Mesothelial cell of epicardium (in vitro differentiated cells): Measurements from ENCODE around the gene PCSK6. TPM values are rescaled to one million over a fixed set of nuclear protein-coding genes. Genes with fewer than 3 reads are reported as not detected.
"Not testable (repeated sequence)": the region's sequence is repeated elsewhere in the genome, so short reads cannot be mapped to it uniquely, and the experiment has no call there.

Experiments
- DNase-seq, 2 experiments: peaks; one replicate each; pipeline ENCODE4 v3.0.0; 2021; ENCODE audit warnings: low spot score in 2 of 2; ENCODE audit not compliant: unreplicated experiment in 2 of 2
- H3K27ac Mint-ChIP-seq: 2 replicates; pipeline ENCODE4 v1.8.0; 2021; ENCODE audit warnings: mixed read lengths
- H3K27me3 Mint-ChIP-seq: 2 replicates; pipeline ENCODE4 v1.8.0; 2021; ENCODE audit warnings: low read depth, mixed read lengths
- H3K36me3 Mint-ChIP-seq: 2 replicates; pipeline ENCODE4 v1.8.0; 2021; ENCODE audit warnings: mixed read lengths
- H3K4me1 Mint-ChIP-seq: 2 replicates; pipeline ENCODE4 v1.8.0; 2021; ENCODE audit warnings: mixed read lengths
- H3K4me3 Mint-ChIP-seq: 2 replicates; pipeline ENCODE4 v1.8.0; 2021; ENCODE audit warnings: mild to moderate bottlenecking, moderate library complexity, mixed read lengths
- H3K9me3 Mint-ChIP-seq: 2 replicates; pipeline ENCODE4 v1.8.0; 2021; ENCODE audit warnings: mixed read lengths
- total RNA-seq: library from RNA; stranded (reverse); gene quantifications from 3 replicates; pipeline ENCODE4 v1.2.1, GENCODE V29; 2021
- TF ChIP-seq, protein P1 (sequence below): fragments of 200-600 bp; sonication (generic); IDR thresholded peaks from one replicate; pipeline ENCODE4 v1.5.0; 2021; ENCODE audit warnings: antibody characterized with exemption; ENCODE audit not compliant: unreplicated experiment

The PCSK6 gene
- total RNA-seq, 1 donor from 2014 or later, result 4.5 TPM

DNA sequence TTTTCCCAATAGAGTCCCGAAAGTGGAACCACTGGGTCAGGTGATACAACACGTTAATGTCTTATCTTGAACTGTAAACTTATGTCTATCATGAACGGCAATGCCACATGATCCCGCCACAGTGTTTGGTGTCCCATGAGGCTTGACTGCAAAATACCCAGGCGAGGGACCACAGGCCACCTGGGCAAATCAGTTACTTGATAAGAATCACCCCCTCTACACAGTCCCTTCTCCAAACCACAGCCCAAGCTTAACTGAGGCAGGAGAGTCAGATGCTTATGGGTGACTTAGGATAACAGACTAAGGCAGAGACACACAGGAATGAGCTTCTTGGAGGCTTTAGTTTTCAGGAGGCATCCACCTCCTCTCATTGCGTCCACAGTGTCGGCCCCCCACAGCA, 151.5 kb downstream of the PCSK6 start:
- no peak for DNase-seq
- H3K27me3 Mint-ChIP-seq, result peaks cover 37% of the 10 kb centered on the region
- TF ChIP-seq, protein P1, sequence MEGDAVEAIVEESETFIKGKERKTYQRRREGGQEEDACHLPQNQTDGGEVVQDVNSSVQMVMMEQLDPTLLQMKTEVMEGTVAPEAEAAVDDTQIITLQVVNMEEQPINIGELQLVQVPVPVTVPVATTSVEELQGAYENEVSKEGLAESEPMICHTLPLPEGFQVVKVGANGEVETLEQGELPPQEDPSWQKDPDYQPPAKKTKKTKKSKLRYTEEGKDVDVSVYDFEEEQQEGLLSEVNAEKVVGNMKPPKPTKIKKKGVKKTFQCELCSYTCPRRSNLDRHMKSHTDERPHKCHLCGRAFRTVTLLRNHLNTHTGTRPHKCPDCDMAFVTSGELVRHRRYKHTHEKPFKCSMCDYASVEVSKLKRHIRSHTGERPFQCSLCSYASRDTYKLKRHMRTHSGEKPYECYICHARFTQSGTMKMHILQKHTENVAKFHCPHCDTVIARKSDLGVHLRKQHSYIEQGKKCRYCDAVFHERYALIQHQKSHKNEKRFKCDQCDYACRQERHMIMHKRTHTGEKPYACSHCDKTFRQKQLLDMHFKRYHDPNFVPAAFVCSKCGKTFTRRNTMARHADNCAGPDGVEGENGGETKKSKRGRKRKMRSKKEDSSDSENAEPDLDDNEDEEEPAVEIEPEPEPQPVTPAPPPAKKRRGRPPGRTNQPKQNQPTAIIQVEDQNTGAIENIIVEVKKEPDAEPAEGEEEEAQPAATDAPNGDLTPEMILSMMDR, result no peak
- no peaks in the 10 kb centered on the region for H3K4me1 Mint-ChIP-seq
- H3K4me3 Mint-ChIP-seq, result no peak overlapping the region
- no peaks in the 10 kb centered on the region for H3K36me3 Mint-ChIP-seq
- H3K27ac Mint-ChIP-seq, result no peak overlapping the region
- peaks cover 3% of the 10 kb centered on the region for H3K9me3 Mint-ChIP-seq

DNA sequence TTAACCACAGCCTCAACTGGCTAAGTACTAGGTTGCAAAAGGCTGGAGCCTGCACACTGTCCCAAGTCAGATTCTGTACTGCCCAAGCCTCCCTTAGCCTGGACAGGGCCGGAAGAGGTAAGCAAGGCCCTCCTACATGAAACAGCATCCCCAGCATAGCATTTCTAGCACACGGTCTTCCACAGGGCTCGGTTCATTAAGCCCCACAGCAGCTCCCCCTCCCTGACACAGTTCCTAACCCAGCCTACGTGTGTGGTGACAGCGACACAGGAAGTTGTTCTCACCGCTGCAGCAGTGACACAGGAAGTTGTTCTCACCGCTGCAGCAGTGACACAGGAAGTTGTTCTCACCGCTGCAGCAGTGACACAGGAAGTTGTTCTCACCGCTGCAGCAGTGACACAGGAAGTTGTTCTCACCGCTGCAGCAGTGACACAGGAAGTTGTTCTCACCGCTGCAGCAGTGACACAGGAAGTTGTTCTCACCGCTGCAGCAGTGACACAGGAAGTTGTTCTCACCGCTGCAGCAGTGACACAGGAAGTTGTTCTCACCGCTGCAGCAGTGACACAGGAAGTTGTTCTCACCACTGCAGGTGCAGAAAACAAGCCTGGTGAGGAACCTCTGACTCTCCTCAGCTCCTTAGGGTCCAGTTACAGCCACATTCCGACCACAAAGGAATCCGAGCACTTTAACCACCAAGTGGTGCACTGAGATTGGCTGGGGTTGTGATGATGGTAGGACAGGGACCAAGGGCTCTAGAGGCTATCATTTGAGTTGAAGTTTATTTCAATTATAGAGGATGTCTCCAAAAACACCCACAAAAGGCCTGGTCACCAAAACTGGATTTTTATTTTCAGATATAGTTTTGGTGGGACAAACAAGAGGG, 155.4 kb downstream of the PCSK6 start:
- H3K9me3 Mint-ChIP-seq, H3K4me1 Mint-ChIP-seq, H3K4me3 Mint-ChIP-seq, H3K27ac Mint-ChIP-seq, DNase-seq, H3K36me3 Mint-ChIP-seq: not testable (repeated sequence)
- peaks cover 44% of the 10 kb centered on the region for H3K27me3 Mint-ChIP-seq

DNA sequence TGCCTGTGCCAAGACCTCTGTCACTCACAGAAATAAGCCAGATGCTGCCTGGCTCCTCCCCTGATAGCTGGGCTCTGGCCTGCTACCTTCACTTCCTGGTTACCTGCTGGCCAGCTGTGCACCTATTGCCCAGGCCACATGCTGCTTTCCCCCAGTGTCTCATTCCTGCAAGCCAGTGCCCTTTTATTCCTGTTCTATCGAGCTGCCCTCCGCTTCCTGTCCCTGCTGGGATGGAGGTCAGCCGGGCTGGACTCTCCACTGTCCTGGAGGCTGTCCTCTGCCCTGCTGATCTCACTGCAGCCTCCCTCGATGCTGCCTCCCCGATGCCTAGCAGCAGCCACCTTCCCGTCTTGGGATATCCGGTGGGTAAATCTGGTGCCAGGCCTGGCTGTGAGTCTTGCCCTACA, 157.4 kb downstream of the PCSK6 start:
- peaks cover 3% of the 10 kb centered on the region for H3K9me3 Mint-ChIP-seq
- H3K36me3 Mint-ChIP-seq, result no peaks in the 10 kb centered on the region
- no peak for DNase-seq
- no peak overlapping the region for H3K4me3 Mint-ChIP-seq
- TF ChIP-seq, protein P1, result no peak
- no peaks in the 10 kb centered on the region for H3K4me1 Mint-ChIP-seq
- peaks cover 44% of the 10 kb centered on the region for H3K27me3 Mint-ChIP-seq
- H3K27ac Mint-ChIP-seq, result no peak overlapping the region

DNA sequence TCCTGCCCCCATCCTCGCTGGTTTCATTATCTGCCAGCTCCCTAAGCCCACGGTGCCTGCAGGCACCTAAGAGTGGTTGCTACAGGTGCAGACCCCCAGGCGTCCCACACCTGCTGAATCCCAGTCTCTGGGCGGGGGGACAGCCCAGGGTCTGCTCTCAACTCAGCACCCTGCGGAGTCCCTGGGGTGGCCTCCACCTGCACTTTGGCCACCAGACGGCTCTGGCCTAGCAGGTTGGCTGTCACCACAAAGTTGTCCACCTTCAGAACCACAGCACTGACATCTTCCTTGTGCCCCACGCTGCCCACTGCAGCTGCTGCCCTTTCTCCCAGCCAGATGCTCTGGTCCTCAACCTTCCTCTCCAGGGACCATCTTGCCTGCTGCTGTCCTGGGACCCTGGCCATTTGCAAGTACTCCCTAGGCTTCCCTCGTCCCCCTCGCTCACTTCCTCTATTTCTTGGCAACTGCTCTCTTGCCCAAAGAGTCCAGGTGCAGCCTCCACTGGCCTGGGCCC, 159.6 kb downstream of the PCSK6 start:
- Mint-ChIP-seq H3K27me3 (peaks cover 43% of the 10 kb centered on the region), H3K36me3 (no peaks in the 10 kb centered on the region), H3K9me3 (no peaks in the 10 kb centered on the region), H3K4me3 (no peak overlapping the region), H3K27ac (no peak overlapping the region), H3K4me1 (no peaks in the 10 kb centered on the region)
- TF ChIP-seq, protein P1, result no peak
- DNase-seq, result no peak

DNA sequence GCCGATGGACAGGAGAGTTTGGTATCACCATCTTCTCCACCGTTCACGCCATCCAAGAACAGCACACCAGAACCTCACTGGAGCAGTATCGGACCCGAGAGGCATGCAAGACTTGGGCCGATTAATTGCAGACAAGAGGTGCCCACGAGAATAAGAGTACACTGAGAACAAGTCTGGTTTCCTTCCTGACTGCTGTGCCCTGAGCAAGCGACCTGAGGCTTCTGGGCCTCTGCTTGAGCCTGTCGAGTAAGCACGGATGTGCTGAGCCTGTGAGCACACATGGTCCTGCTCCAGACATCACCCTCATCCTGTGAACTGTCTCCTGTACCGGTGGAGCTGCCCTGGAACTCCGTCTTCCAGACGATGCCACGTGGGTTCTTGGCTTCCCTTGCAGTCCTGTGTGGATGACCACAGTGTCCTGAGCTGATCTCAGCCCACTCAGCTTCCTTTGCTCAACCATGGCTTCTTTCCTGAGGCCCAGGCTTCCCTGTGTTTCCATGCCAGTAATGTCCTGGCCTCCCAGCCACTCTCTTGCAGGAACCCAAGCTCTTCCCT, 160.1 kb downstream of the PCSK6 start:
- Mint-ChIP-seq H3K9me3 (no peaks in the 10 kb centered on the region), H3K36me3 (no peaks in the 10 kb centered on the region), H3K4me3 (no peak overlapping the region), H3K27ac (no peak overlapping the region), H3K27me3 (peaks cover 43% of the 10 kb centered on the region), H3K4me1 (no peaks in the 10 kb centered on the region)
- DNase-seq, result no peak
- TF ChIP-seq, protein P1, result no peak

DNA sequence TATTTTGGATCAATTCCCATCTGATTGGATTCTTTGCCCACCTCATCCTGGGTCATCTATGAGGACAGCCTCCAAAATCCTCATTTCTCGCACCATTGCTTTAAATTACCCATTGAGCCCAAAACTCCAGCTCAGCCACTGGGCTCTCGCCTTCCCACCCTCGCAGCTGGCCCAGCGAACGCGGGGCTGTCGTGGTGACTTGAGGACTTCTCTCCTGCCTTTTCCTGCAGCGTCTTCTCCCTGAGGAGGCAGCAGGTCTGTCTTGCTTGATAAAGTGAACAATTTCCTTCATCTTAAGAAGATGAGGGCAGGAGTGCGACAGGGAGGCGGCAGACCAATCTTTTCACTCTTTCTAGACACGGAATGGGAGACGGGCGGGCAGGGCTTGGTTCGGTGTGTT, 161.5 kb downstream of the PCSK6 start:
- DNase-seq, result no peak
- Mint-ChIP-seq H3K27me3 (peaks cover 42% of the 10 kb centered on the region), H3K9me3 (no peaks in the 10 kb centered on the region), H3K4me3 (no peak overlapping the region), H3K27ac (no peak overlapping the region), H3K36me3 (no peaks in the 10 kb centered on the region), H3K4me1 (no peaks in the 10 kb centered on the region)
- TF ChIP-seq, protein P1, result no peak
